Mammary epithelial cell (primary cell): ENCODE results near the gene PAM.

Source experiments
- CTCF ChIP-seq, 2 donors: IDR thresholded peaks in 1 of 2; conservative IDR thresholded peaks in 1 of 2; 2 replicates each; pipeline ENCODE4 v1.5.1; 2011 to 2012; ENCODE audit warnings: inconsistent platforms in 2 of 2, low read length in 2 of 2, mild to moderate bottlenecking in 2 of 2, control low read depth in 1 of 2, low read depth in 1 of 2; ENCODE audit not compliant: insufficient read depth in 1 of 2; ENCODE audit errors: extremely low read depth in 1 of 2
- EZH2 ChIP-seq: IDR thresholded peaks from 2 replicates; pipeline ENCODE4 v1.6.1; 2012; ENCODE audit warnings: low read length, inconsistent platforms, borderline replicate concordance

GRCh38 chr5:102888483-102888882 lies 133.4 kb downstream of the PAM start:
- TF ChIP-seq CTCF (conservative IDR thresholded peaks at IDR 0.05 in 1 of 2, IDR thresholded peaks at IDR 0.05 in 1 of 2; ENCODE audit: extremely low read depth in 1 of 2, insufficient read depth in 1 of 2, low read depth in 1 of 2, low read length in 2 of 2) = no peak
- no peak for TF ChIP-seq EZH2
